Transverse colon (tissue), 4 donors: ENCODE data around the gene DLST.

Experiments
- CTCF ChIP-seq, 5 experiments: fragments of 200-600 bp in 3 of 5; fragments of 450-650 bp in 2 of 5; sonication (generic) in 3 of 5; IDR thresholded peaks; 1 replicate in 2 of 5; 2 replicates in 3 of 5; pipeline ENCODE4 v1.5.1; 2016 to 2017; ENCODE audit warnings: antibody characterized with exemption in 5 of 5, inconsistent platforms in 3 of 5, mild to moderate bottlenecking in 2 of 5, moderate library complexity in 1 of 5
- EP300 ChIP-seq: sonication (generic); formaldehyde crosslinking; IDR thresholded peaks from one replicate; pipeline ENCODE4 v1.6.1; 2017; ENCODE audit warnings: antibody characterized with exemption, low read depth
- POLR2A ChIP-seq: fragments of 450-650 bp; IDR thresholded peaks from one replicate; pipeline ENCODE4 v1.6.1; 2016; ENCODE audit warnings: antibody characterized with exemption, mild to moderate bottlenecking, moderate library complexity
- POLR2AphosphoS5 ChIP-seq, 3 donors: sonication (generic); formaldehyde crosslinking; IDR thresholded peaks; one replicate each; pipeline ENCODE4 v1.6.1; 2016; ENCODE audit warnings: antibody characterized with exemption in 3 of 3

- TF ChIP-seq CTCF (IDR thresholded peaks at IDR 0.05) (no peak), POLR2A (no peak), EP300 (no peak), POLR2AphosphoS5 (IDR thresholded peaks at IDR 0.05) (no peak)
Observed at GRCh38 chr14:74911221-74911620, 29.5 kb downstream of the DLST start.
